A673 (cell line): ENCODE results near the gene SAPCD1.

Experiments
- EZH2 ChIP-seq: fragments of 200-600 bp; sonication (generic); IDR thresholded peaks from 2 replicates; pipeline ENCODE4 v1.6.1; 2017; ENCODE audit warnings: borderline replicate concordance, low read depth, mild to moderate bottlenecking, mixed read lengths, antibody characterized with exemption, low read length; ENCODE audit not compliant: poor library complexity, severe bottlenecking
- TF ChIP-seq, protein P1 (sequence below): fragments of 300-800, 200-600 bp; sonication (generic); conservative IDR thresholded peaks from 2 replicates; pipeline ENCODE4 v1.5.1; 2017; ENCODE audit warnings: low read depth, mild to moderate bottlenecking, antibody characterized with exemption, low read length, moderate library complexity, mixed read lengths

DNA sequence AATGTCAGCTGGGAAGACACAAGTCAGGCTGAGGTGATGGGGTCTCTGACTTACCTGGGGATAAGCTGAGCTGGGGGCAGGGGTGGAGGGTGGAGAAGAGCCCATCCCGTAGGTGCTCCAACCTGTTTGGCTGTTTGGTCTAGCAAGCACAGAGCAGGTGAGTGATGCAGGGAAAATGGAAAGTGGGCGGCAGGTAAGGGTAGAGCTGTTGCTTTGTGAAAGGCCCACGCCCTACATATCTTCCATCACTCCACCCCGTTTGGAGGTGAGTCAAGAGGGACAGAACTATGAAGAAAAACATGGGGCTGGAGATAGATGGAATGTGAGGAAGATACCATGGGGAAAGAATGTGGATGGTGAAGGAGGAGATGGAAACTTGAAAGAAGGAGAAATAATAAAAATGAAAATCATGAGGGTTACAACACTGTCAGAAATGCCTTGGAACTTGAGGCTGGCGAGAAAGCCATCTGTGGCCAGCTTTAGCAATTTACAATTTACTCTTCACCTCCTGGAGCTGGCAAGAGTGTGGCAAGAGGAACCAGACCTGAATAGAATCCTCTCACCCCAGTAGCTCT, 42.2 kb upstream of the SAPCD1 start:
- TF ChIP-seq, protein P1, sequence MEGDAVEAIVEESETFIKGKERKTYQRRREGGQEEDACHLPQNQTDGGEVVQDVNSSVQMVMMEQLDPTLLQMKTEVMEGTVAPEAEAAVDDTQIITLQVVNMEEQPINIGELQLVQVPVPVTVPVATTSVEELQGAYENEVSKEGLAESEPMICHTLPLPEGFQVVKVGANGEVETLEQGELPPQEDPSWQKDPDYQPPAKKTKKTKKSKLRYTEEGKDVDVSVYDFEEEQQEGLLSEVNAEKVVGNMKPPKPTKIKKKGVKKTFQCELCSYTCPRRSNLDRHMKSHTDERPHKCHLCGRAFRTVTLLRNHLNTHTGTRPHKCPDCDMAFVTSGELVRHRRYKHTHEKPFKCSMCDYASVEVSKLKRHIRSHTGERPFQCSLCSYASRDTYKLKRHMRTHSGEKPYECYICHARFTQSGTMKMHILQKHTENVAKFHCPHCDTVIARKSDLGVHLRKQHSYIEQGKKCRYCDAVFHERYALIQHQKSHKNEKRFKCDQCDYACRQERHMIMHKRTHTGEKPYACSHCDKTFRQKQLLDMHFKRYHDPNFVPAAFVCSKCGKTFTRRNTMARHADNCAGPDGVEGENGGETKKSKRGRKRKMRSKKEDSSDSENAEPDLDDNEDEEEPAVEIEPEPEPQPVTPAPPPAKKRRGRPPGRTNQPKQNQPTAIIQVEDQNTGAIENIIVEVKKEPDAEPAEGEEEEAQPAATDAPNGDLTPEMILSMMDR: no peak
- TF ChIP-seq EZH2: no peak
